ENCODE data around the gene WDR7.
A peak's percentile ranks its signal among the peaks of the same experiment; 100 is the strongest.

The WDR7 gene

DNA sequence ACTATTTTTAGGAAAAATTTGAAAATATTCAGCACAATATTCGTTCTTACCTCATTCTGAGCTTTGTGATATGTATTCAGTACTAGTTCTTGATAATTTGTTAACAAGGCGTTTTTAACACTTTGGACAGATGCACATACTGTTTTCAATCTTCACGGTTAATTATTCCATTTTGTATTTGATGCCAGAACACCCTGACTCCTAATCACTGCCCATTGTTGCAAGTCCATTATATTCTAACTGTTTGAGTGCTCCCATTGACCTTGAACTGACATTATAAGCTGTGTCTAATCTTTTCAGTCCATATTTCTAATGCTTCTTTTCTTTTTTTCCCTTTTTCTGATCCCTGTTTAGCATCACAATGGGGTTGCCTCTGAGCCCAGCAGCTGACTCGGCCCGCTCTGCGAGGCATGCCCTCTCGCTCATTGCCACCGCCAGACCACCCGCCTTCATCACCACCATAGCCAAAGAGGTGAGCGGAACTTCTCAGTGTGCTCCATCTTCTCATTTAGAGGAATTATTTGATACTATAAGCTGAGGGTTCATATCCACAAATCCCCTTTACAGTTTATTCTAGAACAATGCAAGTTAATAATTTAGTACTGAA, 284.4 kb downstream of the WDR7 start:
- DNase-seq (ENCODE audit: low spot score): no peak

DNA sequence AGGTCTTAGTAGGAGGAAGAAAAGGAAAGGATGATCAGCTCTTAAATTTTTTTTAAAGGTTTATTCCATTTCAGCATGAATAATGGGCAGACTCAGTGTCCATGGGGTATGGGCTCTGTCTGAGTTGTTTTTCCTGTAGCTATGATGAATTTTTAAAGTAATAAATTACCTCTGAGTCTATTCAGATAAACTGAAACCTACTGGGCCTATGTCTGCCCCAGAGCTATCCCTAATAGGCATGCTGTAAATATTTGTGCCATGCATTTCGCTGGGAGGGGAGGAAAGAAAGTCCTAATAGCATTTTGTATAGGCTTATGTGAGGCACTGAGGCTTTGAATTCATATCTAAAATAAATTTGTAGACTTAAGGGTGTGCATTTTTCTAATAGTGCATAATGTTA, 285.3 kb downstream of the WDR7 start:
- DNase-seq (ENCODE audit: low spot score): no peak

GRCh38 chr18:56937874-56938430, 286.8 kb downstream of the WDR7 start:
- DNase-seq (ENCODE audit: low spot score): no peak

DNA sequence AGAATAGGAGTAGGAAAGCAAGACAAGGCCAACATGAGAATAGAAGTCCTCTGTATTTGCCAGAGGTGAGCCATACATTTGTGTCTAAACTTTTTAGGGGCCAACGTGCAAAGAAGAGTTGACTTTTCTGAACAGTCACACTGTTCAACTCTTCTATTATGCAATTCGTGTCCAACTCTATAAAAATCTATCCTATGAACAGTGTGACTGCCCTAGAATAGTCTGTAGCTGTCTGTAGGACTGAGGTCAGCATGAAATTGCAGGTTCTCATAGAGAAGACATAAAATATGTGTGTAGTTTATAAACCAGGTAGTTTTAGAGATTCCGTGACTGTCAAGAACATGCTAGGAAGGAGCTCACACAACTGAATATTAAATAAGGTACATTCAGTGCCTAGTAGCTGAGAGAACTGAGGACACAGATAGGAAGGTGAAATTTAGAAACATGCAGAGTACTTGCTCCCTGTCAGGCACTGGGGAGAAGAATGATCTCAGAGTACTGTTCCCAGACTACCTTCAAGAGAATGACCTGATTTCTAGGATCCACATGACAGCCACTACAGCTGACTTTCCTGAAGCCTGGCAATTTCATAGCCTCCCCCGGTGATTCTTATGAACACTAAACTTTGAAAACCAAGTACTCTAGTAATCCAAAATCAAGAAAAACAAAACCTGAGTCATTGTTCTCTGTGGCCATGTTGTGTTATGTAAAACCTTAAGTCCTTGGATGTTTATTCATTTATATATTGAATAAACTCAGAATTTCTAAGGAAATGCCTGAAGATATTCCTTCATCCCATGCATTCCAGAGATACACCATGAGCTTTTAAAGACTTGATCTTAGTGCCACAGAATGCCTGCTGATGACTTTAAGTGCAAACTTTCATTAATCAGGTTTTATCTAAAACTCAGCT, 294.3 kb downstream of the WDR7 start:
- no peak for DNase-seq (ENCODE audit: low spot score)

DNA sequence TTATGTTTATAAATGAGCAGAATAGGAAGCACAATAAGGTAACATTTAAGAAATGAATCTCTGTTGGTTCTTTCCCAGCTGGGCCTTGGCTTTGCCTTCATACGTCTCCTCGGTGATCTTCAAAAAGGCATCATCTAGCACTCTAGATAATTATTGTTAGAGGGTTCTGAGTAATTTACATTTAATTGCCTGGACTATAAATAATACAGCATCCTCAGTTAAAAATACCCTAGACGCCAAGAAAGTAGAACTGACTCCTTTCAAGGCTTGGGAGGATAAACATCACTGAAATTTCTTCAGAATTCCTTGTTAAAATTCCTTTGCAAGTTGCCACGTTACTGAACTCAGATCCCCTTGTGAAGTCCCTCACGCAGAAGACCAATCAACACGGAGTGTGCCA, 296.1 kb downstream of the WDR7 start:
- no peak for DNase-seq (ENCODE audit: low spot score)

- DNase-seq (ENCODE audit: low spot score): peak; percentile 2
These were observed 300.9 kb downstream of the WDR7 start for GRCh38 chr18:56952026-56952425.

DNA sequence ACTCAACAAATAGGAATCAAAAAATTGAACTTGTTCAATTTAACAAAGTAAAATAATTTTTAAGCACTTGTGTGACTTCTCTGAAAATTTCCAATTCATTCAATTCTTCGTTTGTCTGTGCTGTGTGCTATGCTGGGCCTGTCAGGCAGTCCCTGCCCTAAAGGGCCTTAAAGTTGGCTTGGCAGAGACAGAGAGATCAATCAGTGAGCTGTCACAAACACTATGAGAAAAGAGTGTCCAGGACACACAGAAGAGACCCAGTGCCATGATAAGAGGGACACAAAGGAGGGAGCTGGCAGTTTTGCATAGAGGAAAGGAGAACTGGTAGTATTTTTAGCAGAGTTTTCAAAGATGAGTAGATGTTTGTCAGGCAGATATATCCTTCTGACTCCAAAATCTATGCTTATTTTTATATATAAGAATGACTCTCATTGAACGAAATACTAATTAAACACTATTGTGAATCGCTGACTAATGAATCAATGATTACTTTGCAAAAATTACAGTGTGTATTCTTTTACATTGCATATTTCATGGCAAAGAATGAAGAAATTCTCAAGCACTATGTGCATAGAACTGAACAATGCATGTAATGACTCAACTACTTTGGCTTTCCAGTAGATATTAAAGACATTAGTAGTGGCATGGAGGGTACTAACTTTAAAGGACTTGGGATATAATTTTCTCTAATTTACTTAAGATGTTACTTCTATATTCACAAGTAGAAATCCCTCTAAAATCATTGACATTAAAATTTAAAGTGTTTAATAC, 302.5 kb downstream of the WDR7 start:
- DNase-seq (ENCODE audit: low spot score): no peak

- DNase-seq (ENCODE audit: low spot score): no peak
These were observed 304.3 kb downstream of the WDR7 start for GRCh38 chr18:56955490-56955889.

DNA sequence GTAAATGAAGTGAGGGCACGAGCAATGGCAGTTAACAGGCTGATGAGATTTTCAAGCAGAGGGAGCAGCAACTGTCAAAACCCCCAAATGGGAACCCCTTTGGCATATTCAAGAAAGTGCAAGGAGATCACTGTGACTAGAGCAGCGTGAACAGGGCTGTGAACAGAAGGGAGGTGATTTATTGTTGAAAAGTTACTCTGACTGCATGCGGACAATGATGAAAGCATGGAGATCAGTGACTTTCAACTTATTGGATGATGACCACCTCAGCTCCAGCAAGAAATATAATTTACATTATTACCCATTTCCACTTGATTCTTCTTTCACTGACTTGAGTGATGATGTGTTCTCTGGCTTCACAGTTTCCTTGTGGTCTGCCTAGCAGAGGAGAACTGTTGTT, 308.0 kb downstream of the WDR7 start:
- no peak for DNase-seq (ENCODE audit: low spot score)

GRCh38 chr18:56962322-56962721, 311.2 kb downstream of the WDR7 start:
- no peak for DNase-seq (ENCODE audit: low spot score)

- DNase-seq (ENCODE audit: low spot score): no peak
These were observed 315.9 kb downstream of the WDR7 start for GRCh38 chr18:56967035-56967434.

DNA sequence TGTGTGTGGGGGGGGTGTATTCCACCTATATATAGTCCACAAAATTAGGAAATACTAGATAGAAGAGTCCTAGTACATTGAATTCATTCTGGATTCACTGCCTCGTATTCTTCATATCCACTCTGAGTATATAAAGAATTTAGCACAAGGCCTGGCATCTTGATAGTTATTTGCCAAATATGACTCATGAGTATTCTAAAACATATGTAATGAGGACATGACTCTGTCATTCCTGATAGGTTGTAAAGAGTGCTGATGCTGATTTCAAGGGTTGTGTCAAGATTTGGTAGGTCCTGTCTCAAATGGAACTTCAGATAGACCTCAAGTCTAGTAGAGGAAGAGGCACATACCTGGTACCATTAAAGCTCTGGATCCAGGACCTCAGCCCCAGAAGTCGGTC, 322.3 kb downstream of the WDR7 start:
- DNase-seq (ENCODE audit: low spot score): no peak

DNA sequence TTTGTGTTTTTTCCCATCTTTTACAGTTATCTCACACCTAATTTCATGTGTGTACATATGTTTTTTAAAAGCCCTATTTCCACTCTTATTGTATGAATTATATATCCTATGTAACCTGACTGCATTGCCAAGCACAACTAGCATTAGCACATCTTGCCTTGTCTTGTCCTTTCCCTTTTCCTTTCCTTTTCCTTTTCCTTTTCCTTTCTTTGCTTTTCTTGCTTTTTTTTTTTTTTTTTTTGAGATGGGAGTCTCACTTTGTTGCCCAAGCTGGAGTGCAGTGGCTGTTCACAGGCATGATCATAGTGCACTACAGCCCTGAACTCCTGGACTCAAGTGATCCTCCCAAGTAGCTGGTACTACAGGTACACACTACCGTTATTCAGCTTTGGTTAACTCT, 323.0 kb downstream of the WDR7 start:
- DNase-seq (ENCODE audit: low spot score): no peak

- no peak for DNase-seq (ENCODE audit: low spot score)
These were observed 324.1 kb downstream of the WDR7 start for GRCh38 chr18:56975276-56975675.

GRCh38 chr18:56977309-56977708, 326.1 kb downstream of the WDR7 start:
- no peak for DNase-seq (ENCODE audit: low spot score)

DNA sequence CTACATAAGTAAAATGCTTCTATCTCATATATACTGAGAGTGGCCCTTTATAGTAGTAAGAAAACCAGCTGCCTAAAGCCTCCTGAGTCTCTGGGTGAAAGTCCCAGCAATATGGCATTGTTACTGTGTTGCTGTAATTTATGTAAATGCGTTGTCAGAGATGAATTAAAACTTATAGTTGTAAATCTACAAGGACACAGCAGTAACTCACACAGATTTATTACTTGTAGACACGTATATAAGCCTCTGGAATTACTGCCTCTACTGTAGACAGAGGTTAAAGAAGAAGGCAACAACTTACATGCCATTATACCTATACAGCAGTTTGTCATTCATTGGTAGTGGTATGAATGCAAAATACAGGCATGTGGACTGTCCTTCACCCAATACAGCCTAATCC, 326.6 kb downstream of the WDR7 start:
- no peak for DNase-seq (ENCODE audit: low spot score)

GRCh38 chr18:56980151-56980550, 329.0 kb downstream of the WDR7 start:
- DNase-seq (ENCODE audit: low spot score): no peak

- DNase-seq (ENCODE audit: low spot score): no peak
These were observed 331.6 kb downstream of the WDR7 start for GRCh38 chr18:56982766-56983165.

DNA sequence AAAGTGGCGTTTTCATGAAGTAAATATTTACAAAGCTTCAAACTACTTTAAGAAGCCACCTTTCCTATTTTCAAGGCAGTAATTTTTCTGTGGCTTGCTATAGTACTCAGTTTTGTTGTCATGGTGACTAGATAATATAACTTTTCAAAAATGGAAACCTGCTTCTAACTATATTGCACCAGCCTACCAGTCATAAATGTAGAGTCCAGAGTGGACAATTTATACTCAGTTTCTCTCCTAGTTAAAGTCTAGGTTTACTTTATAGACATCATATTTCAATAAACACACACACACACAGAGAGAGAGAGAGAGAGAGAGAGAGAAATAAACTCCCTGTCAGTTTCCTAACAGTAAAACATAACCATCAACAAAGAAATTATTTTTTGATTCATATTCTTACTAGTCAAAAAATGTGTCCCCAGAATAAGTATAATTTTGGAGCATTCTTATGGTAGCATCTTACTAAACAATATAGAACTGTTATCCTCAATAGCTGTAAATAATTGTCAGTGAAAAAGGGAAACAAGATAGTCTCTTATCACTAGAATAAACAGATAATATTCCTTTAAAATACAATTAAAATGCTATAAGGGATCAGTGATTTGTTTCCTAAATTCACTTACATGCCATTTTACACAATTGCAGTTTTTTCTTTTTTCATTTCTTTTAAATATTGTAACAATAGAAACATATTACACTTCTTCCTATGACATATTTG, 332.3 kb downstream of the WDR7 start:
- no peak for DNase-seq (ENCODE audit: low spot score)

GRCh38 chr18:56984731-56985130, 333.6 kb downstream of the WDR7 start:
- no peak for DNase-seq (ENCODE audit: low spot score)

GRCh38 chr18:56986829-56987228, 335.7 kb downstream of the WDR7 start:
- DNase-seq (ENCODE audit: low spot score): peak; percentile 29
